ENCODE data around the gene GNAI1. TPM values are rescaled to one million over a fixed set of nuclear protein-coding genes. Genes with fewer than 3 reads are reported as not detected.

The GNAI1 gene
- total and polyA plus RNA-seq, 2 of the 13 experiments (the other 11 are each of a cell fraction or from before 2014, with no cell fraction given) = 3.5 to 5.7 TPM

DNA sequence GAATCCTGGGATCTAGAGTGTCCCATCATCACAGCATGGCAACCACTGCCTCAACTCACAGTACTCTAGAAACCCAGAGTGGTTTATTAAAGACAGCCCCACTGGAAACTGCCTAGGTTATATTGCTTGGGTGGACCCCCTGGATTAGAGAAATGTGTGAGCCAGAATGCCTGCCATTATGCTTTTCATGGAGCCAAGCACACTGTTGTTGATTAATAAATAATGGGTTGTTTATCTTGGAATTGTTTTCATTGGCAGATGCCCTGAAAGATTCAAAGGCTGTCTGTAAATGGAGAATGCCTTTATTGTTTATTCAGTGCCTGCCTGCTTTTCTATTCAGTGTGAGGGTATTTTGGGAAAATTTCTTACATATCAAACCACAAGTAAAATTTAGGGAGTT is 52.1 kb downstream of the GNAI1 start:
- TF ChIP-seq ZNF607 (CRISPR knock-in tag; IDR thresholded peaks at IDR 0.05; ENCODE audit: borderline replicate concordance) (no peak), ONECUT2 (CRISPR knock-in tag; IDR thresholded peaks at IDR 0.05) (no peak), ZNF564 (CRISPR knock-in tag; IDR thresholded peaks at IDR 0.05) (no peak), MBNL3 (CRISPR knock-in tag; conservative IDR thresholded peaks at IDR 0.05) (no peak), BCL6 (CRISPR knock-in tag; IDR thresholded peaks at IDR 0.05) (no peak)
- TF ChIP-seq, protein P1, sequence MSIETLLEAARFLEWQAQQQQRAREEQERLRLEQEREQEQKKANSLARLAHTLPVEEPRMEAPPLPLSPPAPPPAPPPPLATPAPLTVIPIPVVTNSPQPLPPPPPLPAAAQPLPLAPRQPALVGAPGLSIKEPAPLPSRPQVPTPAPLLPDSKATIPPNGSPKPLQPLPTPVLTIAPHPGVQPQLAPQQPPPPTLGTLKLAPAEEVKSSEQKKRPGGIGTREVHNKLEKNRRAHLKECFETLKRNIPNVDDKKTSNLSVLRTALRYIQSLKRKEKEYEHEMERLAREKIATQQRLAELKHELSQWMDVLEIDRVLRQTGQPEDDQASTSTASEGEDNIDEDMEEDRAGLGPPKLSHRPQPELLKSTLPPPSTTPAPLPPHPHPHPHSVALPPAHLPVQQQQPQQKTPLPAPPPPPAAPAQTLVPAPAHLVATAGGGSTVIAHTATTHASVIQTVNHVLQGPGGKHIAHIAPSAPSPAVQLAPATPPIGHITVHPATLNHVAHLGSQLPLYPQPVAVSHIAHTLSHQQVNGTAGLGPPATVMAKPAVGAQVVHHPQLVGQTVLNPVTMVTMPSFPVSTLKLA (IDR thresholded peaks at IDR 0.05) = no peak
- no peak overlapping the region for H3K4me2 ChIP-seq (ENCODE audit: low read depth, low read length)
- H3K27ac ChIP-seq (ENCODE audit: extremely low read length, insufficient read depth, low read length) = no peak overlapping the region
- no peaks in the 10 kb centered on the region for H4K20me1 ChIP-seq (ENCODE audit: insufficient read depth, low read length)
- no peaks in the 10 kb centered on the region for H3K36me3 ChIP-seq (replicated peaks in 1 of 2; ENCODE audit: control insufficient read depth in 1 of 2, insufficient read depth in 2 of 2, low read length in 2 of 2)
- DNase-seq (ENCODE audit: low spot score) = no peak
- CTCF ChIA-PET (ENCODE audit: low intra/inter-chr PET ratio, low total read pairs) = no interaction called here
- intact Hi-C loops (cut with micrococcal nuclease; ENCODE audit: unreplicated experiment) = no loop called here
- no peaks in the 10 kb centered on the region for H3K27me3 ChIP-seq (ENCODE audit: control insufficient read depth in 1 of 2, insufficient read depth in 2 of 2, low read length in 2 of 2)
- no peak overlapping the region for H3K4me3 ChIP-seq (replicated peaks in 1 of 3; ENCODE audit: insufficient read depth in 1 of 3, low read depth in 2 of 3, low read length in 3 of 3)
- no peaks in the 10 kb centered on the region for H3K79me2 ChIP-seq (ENCODE audit: insufficient read depth, low read length)
- no peaks in the 10 kb centered on the region for H3K9me3 ChIP-seq (ENCODE audit: low read length)
- no TSS peak for BruUV-seq (replicated peaks)
- no peak for ATAC-seq
- H3K9ac ChIP-seq (ENCODE audit: insufficient read depth, low read depth, low read length) = no peak overlapping the region
- FAIRE-seq = no peak
- POLR2A ChIA-PET = no interaction called here
- in situ Hi-C loops (cut with HindIII; ENCODE audit: extremely low pct_ligation_motif_present, low pct_unique_long_range_greater_than_20kb) = no loop called here
- H3K4me1 ChIP-seq (ENCODE audit: insufficient read depth, low read length) = peaks cover 8% of the 10 kb centered on the region
- H2AFZ ChIP-seq (ENCODE audit: low read length) = no peak overlapping the region

DNA sequence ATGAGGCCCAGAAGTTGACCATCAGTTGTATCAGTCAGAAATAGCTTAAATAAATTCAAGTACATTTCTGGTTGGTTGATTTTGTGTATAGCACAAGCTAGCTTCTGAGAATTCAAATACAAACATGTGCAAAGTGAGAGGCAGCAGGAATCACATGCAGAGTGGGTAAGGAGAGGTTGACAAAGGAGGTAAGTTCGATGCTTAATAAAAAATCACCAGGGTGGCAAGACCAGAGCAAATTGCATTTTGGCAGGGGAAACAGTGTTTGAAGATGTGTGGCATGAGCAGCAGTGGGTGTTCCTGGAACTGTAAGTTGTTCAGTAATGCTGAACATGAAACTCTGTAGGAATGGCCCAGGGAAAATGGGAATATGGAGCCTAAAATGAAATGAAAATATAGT is 52.6 kb downstream of the GNAI1 start:
- Histone ChIP-seq H3K36me3 (replicated peaks in 1 of 2; ENCODE audit: control insufficient read depth in 1 of 2, insufficient read depth in 2 of 2, low read length in 2 of 2) (no peaks in the 10 kb centered on the region), H3K4me3 (replicated peaks in 1 of 3; ENCODE audit: insufficient read depth in 1 of 3, low read depth in 2 of 3, low read length in 3 of 3) (no peak overlapping the region), H3K9ac (ENCODE audit: insufficient read depth, low read depth, low read length) (no peak overlapping the region), H4K20me1 (ENCODE audit: insufficient read depth, low read length) (no peaks in the 10 kb centered on the region), H3K9me3 (ENCODE audit: low read length) (no peaks in the 10 kb centered on the region), H3K4me1 (ENCODE audit: insufficient read depth, low read length) (peaks cover 8% of the 10 kb centered on the region), H3K27me3 (ENCODE audit: control insufficient read depth in 1 of 2, insufficient read depth in 2 of 2, low read length in 2 of 2) (no peaks in the 10 kb centered on the region), H3K27ac (ENCODE audit: extremely low read length, insufficient read depth, low read length) (no peak overlapping the region), H3K4me2 (ENCODE audit: low read depth, low read length) (no peak overlapping the region), H3K79me2 (ENCODE audit: insufficient read depth, low read length) (no peaks in the 10 kb centered on the region), H2AFZ (ENCODE audit: low read length) (no peak overlapping the region)
- ChIA-PET CTCF (ENCODE audit: low intra/inter-chr PET ratio, low total read pairs) (no interaction called here), POLR2A (no interaction called here)
- BruUV-seq (replicated peaks) = no TSS peak
- ATAC-seq = no peak
- no peak for FAIRE-seq
- in situ Hi-C loops (cut with HindIII; ENCODE audit: extremely low pct_ligation_motif_present, low pct_unique_long_range_greater_than_20kb) = no loop called here
- WGBS (ENCODE audit: low lambda C conversion rate) = 79% methylated on average over 1 of the region's 1 CpG
- DNase-seq (ENCODE audit: low spot score) = no peak
- intact Hi-C loops (cut with micrococcal nuclease; ENCODE audit: unreplicated experiment) = no loop called here
- no peak for TF ChIP-seq ONECUT2 (CRISPR knock-in tag; IDR thresholded peaks at IDR 0.05)
